Stimulated activated CD4-positive, alpha-beta T cell treated with anti-CD3 and anti-CD28 coated beads, Interleukin-4, amount 100 ng/mL, for 4 hours (primary cell): ENCODE results near the gene PLCB3.

ENCODE experiments used
- DNase-seq, 2 experiments: peaks; one replicate each; pipeline ENCODE4 v3.0.0-alpha.2; 2020

Gene PLCB3

GRCh38 chr11:64222651-64223000 is 28.7 kb upstream of the PLCB3 start:
- no peak for DNase-seq

- DNase-seq: no peak
Observed at GRCh38 chr11:64223001-64223651, 28.2 kb upstream of the PLCB3 start.

GRCh38 chr11:64224151-64224890 is 27.0 kb upstream of the PLCB3 start:
- DNase-seq: no peak

GRCh38 chr11:64224891-64225607 is 26.3 kb upstream of the PLCB3 start:
- DNase-seq: no peak

- DNase-seq: peak; percentile 88 to 93
Observed at GRCh38 chr11:64225608-64226506, 25.5 kb upstream of the PLCB3 start, which contains the start of the genes NUDT22 and TRPT1. Gene NUDT22 (plus strand): TSS chr11:64226274. CDS start chr11:64226653, 379 bp downstream. Gene TRPT1 (minus strand): TSS chr11:64226186. CDS start chr11:64225860, 326 bp downstream.

GRCh38 chr11:64226507-64227051 is 24.8 kb upstream of the PLCB3 start:
- DNase-seq: peak; percentile 46 to 56

- DNase-seq: no peak
Observed at GRCh38 chr11:64227405-64227956, 23.8 kb upstream of the PLCB3 start.

- DNase-seq: no peak
Observed at GRCh38 chr11:64229090-64229743, 22.1 kb upstream of the PLCB3 start.

- DNase-seq: no peak
Observed at GRCh38 chr11:64229744-64230170, 21.6 kb upstream of the PLCB3 start.

GRCh38 chr11:64230171-64230984 is 21.0 kb upstream of the PLCB3 start, which contains the start of gene DNAJC4:
Gene DNAJC4 (plus strand): TSS chr11:64230548. CDS start chr11:64230855, 307 bp downstream.
- DNase-seq: peak; percentile 83 to 84

GRCh38 chr11:64230985-64231365 is 20.4 kb upstream of the PLCB3 start:
- no peak for DNase-seq

- no peak for DNase-seq
Observed at GRCh38 chr11:64231546-64231945, 19.8 kb upstream of the PLCB3 start.

- DNase-seq: no peak
Observed at GRCh38 chr11:64232182-64232966, 19.0 kb upstream of the PLCB3 start.

GRCh38 chr11:64232967-64233315 is 18.4 kb upstream of the PLCB3 start:
- DNase-seq: no peak

GRCh38 chr11:64233913-64234586 is 17.3 kb upstream of the PLCB3 start, which contains the start of gene VEGFB:
Gene VEGFB (plus strand): TSS chr11:64234584. CDS start chr11:64234834, 250 bp downstream.
- peak; percentile 72 to 76 for DNase-seq

GRCh38 chr11:64234647-64235379 is 16.5 kb upstream of the PLCB3 start:
- peak; percentile 35 to 53 for DNase-seq

- no peak for DNase-seq
Observed at GRCh38 chr11:64235437-64236161, 15.7 kb upstream of the PLCB3 start.
